Nephron (organoid): Measurements from ENCODE around the gene TRPT1.
A peak's percentile ranks its signal among the peaks of the same experiment; 100 is the strongest.

ENCODE experiments used
- H3K27ac Mint-ChIP-seq, 3 experiments: 2 replicates each; pipeline ENCODE4 v1.8.0; 2020; ENCODE audit warnings: mixed read lengths in 3 of 3, mild to moderate bottlenecking in 2 of 3, moderate library complexity in 1 of 3
- H3K27me3 Mint-ChIP-seq: 2 replicates; pipeline ENCODE4 v1.8.0; 2021; ENCODE audit warnings: low read depth, mild to moderate bottlenecking, moderate library complexity, mixed read lengths
- H3K36me3 Mint-ChIP-seq: 2 replicates; pipeline ENCODE4 v1.8.0; 2020; ENCODE audit warnings: low read depth, mixed read lengths
- H3K4me1 Mint-ChIP-seq: 2 replicates; pipeline ENCODE4 v1.8.0; 2020; ENCODE audit warnings: mixed read lengths
- H3K4me3 Mint-ChIP-seq, 3 experiments: 2 replicates each; pipeline ENCODE4 v1.8.0; 2020; ENCODE audit warnings: mild to moderate bottlenecking in 3 of 3, mixed read lengths in 3 of 3, moderate library complexity in 2 of 3
- H3K9me3 Mint-ChIP-seq: 2 replicates; pipeline ENCODE4 v1.8.0; 2020; ENCODE audit warnings: mixed read lengths
- TF ChIP-seq, protein P1 (sequence below), 3 experiments: fragments of 200-600 bp; sonication (generic); IDR thresholded peaks; one replicate each; pipeline ENCODE4 v1.5.0; 2021; ENCODE audit warnings: antibody characterized with exemption in 3 of 3; ENCODE audit not compliant: unreplicated experiment in 3 of 3

Gene TRPT1

DNA sequence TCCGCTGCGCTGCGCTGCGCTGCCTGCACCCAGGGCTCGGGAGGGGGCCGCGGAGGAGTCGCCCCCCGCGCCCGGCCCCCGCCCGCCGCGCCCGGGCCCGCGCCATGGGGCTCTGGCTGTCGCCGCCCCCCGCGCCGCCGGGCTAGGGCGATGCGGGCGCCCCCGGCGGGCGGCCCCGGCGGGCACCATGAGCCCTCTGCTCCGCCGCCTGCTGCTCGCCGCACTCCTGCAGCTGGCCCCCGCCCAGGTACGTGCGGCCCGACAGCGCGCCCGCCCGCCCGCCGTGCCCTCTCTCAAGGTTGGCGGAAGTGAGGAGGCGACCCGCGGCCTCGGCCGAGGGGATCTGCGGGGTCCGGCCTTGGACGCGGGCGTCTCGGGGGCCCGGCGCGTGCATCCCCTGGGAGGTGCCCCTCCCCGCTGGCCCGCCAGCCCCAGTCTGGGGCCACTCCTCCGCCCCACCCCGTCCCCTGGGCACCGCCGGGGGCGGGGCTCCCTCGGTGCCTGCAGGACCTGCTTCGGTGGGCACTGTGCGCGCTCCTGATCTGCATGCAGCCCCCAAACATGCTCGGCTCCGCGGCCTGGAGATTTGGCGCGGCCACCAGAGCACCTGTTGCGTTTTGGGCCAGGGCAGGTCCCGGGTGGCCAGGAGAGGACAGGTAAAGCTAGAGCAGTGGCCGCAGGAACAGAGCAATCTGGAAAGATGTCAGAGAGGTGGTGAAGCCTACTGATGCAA, 8.8 kb upstream of the TRPT1 start:
- Mint-ChIP-seq H3K4me3 (peak overlapping the region; percentile 84 to 90 (median 85)), H3K27me3 (peaks cover 4% of the 10 kb centered on the region), H3K27ac (peak overlapping the region; percentile 28 to 74 (median 55)), H3K36me3 (peaks cover 9% of the 10 kb centered on the region), H3K9me3 (no peaks in the 10 kb centered on the region), H3K4me1 (peaks cover 43% of the 10 kb centered on the region)
- TF ChIP-seq, protein P1, sequence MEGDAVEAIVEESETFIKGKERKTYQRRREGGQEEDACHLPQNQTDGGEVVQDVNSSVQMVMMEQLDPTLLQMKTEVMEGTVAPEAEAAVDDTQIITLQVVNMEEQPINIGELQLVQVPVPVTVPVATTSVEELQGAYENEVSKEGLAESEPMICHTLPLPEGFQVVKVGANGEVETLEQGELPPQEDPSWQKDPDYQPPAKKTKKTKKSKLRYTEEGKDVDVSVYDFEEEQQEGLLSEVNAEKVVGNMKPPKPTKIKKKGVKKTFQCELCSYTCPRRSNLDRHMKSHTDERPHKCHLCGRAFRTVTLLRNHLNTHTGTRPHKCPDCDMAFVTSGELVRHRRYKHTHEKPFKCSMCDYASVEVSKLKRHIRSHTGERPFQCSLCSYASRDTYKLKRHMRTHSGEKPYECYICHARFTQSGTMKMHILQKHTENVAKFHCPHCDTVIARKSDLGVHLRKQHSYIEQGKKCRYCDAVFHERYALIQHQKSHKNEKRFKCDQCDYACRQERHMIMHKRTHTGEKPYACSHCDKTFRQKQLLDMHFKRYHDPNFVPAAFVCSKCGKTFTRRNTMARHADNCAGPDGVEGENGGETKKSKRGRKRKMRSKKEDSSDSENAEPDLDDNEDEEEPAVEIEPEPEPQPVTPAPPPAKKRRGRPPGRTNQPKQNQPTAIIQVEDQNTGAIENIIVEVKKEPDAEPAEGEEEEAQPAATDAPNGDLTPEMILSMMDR (IDR thresholded peaks at IDR 0.05; ENCODE audit: unreplicated experiment in 3 of 3) = peak in 1 of 3 experiments; percentile 14

DNA sequence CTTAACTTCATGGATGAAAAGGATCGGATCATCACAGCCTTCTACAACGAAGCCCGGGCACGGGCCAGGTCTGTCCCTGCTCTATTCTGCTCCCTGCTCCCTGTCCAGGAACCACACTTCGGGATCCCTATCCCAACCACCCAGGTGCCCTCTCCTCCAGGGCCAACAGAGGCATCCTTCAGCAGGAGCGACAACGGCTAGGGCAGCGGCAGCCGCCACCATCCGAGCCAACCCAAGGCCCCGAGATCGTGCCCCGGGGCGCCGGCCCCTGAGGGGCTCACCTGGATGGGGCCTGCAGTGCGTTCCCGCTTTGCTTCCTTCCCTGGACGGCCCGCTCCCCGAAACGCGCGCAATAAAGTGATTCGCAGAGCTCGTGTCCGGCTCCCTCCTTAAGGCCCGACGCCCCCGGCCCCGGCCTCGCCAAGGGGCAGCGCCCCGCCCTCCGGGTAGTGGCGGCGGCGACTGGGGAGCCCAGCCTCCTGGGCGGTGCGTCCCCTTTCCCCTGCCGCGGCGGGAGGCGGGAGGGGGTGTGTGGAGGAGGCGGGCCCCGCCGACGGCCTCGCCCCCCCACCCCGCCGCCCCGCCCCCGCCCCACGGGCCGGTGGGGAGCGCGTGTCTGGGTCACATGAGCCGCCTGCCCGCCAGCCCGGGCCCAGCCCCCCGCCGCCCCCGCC, 8.1 kb upstream of the TRPT1 start, which contains the start of gene VEGFB:
TSS of gene VEGFB (plus strand) at position 672 of the 674 bp plus-strand sequence. CDS start 250 bp downstream, outside the sequence.
- Mint-ChIP-seq H3K27me3 (peaks cover 4% of the 10 kb centered on the region), H3K27ac (peak within 1 kb of the TSS; percentile 55 to 84 (median 68)), H3K4me1 (peaks cover 46% of the 10 kb centered on the region), H3K9me3 (no peaks in the 10 kb centered on the region), H3K4me3 (peak within 1 kb of the TSS; percentile 84 to 92 (median 90)), H3K36me3 (peaks cover 9% of the 10 kb centered on the region)
- TF ChIP-seq, protein P1 (IDR thresholded peaks at IDR 0.05; ENCODE audit: unreplicated experiment in 3 of 3) = no peak

DNA sequence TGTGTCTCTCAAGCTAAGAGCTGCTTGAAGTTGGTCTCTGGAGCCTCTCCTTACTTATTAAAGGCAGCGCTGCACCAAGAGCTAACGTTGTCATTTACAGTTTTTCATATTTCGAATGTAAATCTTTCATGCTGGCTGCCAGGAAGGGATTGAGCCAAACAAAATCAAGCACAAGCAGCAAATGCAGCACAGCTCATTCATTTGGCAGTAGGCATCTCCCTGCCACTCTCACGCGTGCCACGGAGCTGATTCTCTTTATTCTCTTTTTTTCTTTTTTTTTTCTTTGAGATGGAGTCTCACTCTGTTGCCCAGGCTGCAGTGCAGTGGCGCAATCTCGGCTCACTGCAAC, 7.0 kb upstream of the TRPT1 start:
- Mint-ChIP-seq H3K27ac (peak overlapping the region in 2 of 3 experiments; percentile 37 to 69), H3K9me3 (no peaks in the 10 kb centered on the region), H3K4me1 (peaks cover 38% of the 10 kb centered on the region), H3K27me3 (peaks cover 4% of the 10 kb centered on the region), H3K4me3 (peak overlapping the region; percentile 84 to 92 (median 89)), H3K36me3 (peaks cover 3% of the 10 kb centered on the region)
- TF ChIP-seq, protein P1 (IDR thresholded peaks at IDR 0.05; ENCODE audit: unreplicated experiment in 3 of 3) = no peak

DNA sequence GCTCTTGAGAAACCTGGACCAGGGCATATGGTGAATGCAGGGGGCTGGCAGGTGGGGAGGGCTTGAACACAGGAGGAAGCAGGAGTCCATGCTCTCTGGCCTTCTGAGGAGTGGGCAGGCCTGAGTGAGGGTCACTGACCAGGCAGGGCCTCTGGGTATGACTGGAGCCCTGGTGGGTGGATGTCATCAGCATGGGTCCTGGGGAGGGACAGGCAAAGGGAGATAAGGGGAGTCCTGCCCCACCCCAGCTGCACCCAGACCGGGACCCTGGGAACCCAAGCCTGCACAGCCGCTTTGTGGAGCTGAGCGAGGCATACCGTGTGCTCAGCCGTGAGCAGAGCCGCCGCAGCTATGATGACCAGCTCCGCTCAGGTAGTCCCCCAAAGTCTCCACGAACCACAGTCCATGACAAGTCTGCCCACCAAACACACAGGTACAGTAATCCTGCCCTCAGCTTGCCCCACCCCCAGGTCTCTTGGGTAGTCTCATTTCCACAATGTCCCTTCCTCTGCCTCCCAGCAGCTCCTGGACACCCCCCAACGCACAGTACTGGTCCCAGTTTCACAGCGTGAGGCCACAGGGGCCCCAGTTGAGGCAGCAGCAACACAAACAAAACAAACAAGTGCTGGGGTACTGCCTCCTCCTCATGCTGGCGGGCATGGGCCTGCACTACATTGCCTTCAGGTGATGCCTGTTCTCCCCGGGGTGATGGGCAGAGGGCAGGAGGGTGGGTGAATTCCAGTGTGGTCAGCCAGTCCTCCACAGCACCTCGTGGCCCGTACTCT, 6.4 kb upstream of the TRPT1 start:
- Mint-ChIP-seq H3K9me3 (no peaks in the 10 kb centered on the region), H3K4me1 (peaks cover 37% of the 10 kb centered on the region), H3K27ac (peak overlapping the region; percentile 37 to 69 (median 53)), H3K4me3 (peak overlapping the region; percentile 84 to 92 (median 89)), H3K27me3 (peaks cover 4% of the 10 kb centered on the region), H3K36me3 (no peaks in the 10 kb centered on the region)
- TF ChIP-seq, protein P1 (IDR thresholded peaks at IDR 0.05; ENCODE audit: unreplicated experiment in 3 of 3) = no peak

DNA sequence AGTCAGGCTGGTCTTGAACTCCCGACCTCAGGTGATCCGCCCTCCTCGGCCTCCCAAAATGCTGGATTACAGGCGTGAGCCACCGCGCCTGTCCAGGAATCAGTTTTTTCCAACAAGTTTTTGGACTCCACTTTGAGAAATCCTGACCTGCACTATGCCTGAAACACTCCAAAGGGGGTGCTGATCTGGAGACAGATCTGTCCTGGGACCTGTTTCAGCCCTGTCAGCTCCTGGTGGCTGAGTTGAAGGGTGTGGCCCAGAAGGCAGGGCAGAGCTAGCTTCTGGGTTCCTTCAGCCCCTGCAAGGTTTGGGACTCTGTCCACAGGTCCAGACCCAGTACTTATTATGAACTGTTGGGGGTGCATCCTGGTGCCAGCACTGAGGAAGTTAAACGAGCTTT, 5.6 kb upstream of the TRPT1 start:
- H3K4me3 Mint-ChIP-seq = peak overlapping the region; percentile 84 to 92 (median 89)

More for the DNA sequence above, 5.6 kb upstream of the TRPT1 start:
- Mint-ChIP-seq H3K36me3 (no peaks in the 10 kb centered on the region), H3K27ac (peak overlapping the region; percentile 29 to 53 (median 32)), H3K4me1 (peaks cover 36% of the 10 kb centered on the region), H3K27me3 (peaks cover 4% of the 10 kb centered on the region), H3K9me3 (no peaks in the 10 kb centered on the region)
- TF ChIP-seq, protein P1 (IDR thresholded peaks at IDR 0.05; ENCODE audit: unreplicated experiment in 3 of 3) = no peak
